DMS79 (cell line): ENCODE measurements around the gene RHOU.

Source experiments
- DNase-seq: peaks from one replicate; lab custom pipeline; 2025; lab: John Stamatoyannopoulos, UW

Gene RHOU

GRCh38 chr1:228737601-228738041 is 2.3 kb downstream of the RHOU start:
- DNase-seq: no peak

GRCh38 chr1:228739826-228740225 is 4.5 kb downstream of the RHOU start:
- no peak for DNase-seq

GRCh38 chr1:228740543-228741317 is 5.5 kb downstream of the RHOU start:
- DNase-seq: no peak

- DNase-seq: no peak
These were observed 7.1 kb downstream of the RHOU start for GRCh38 chr1:228742281-228742860.

- no peak for DNase-seq
These were observed 8.1 kb downstream of the RHOU start for GRCh38 chr1:228743405-228743804.

GRCh38 chr1:228744356-228744755 is 9.1 kb downstream of the RHOU start:
- no peak for DNase-seq

- DNase-seq: no peak
These were observed 9.6 kb downstream of the RHOU start for GRCh38 chr1:228744918-228745317.

GRCh38 chr1:228745497-228745896 is 10.2 kb downstream of the RHOU start:
- DNase-seq: no peak

- DNase-seq: no peak
These were observed 12.1 kb downstream of the RHOU start for GRCh38 chr1:228747301-228747935.

GRCh38 chr1:228748029-228748428 is 12.8 kb downstream of the RHOU start:
- DNase-seq: no peak

GRCh38 chr1:228748431-228748830 is 13.2 kb downstream of the RHOU start:
- DNase-seq: no peak

- no peak for DNase-seq
These were observed 14.5 kb downstream of the RHOU start for GRCh38 chr1:228749765-228750164.

- no peak for DNase-seq
These were observed 15.6 kb downstream of the RHOU start for GRCh38 chr1:228750915-228751314.

- DNase-seq: no peak
These were observed 16.2 kb downstream of the RHOU start for GRCh38 chr1:228751360-228752098.

- no peak for DNase-seq
These were observed 17.0 kb downstream of the RHOU start for GRCh38 chr1:228752258-228752657.

GRCh38 chr1:228752675-228753265 is 17.5 kb downstream of the RHOU start:
- DNase-seq: no peak

- DNase-seq: no peak
These were observed 18.0 kb downstream of the RHOU start for GRCh38 chr1:228753287-228753686.

- DNase-seq: no peak
These were observed 18.6 kb downstream of the RHOU start for GRCh38 chr1:228753786-228754360.

- no peak for DNase-seq
These were observed 19.5 kb downstream of the RHOU start for GRCh38 chr1:228754646-228755268.

GRCh38 chr1:228755800-228756199 is 20.5 kb downstream of the RHOU start:
- no peak for DNase-seq

GRCh38 chr1:228756457-228756856 is 21.2 kb downstream of the RHOU start:
- DNase-seq: no peak
